ENCODE measurements around the gene DAAM2. TPM values are rescaled to one million over a fixed set of nuclear protein-coding genes. Genes with fewer than 3 reads are reported as not detected.

Gene DAAM2
- total and polyA plus RNA-seq, 2 of the 8 experiments (the other 6 are each of a cell fraction or from before 2014, with no cell fraction given) = 1.5 to 2.9 TPM

GRCh38 chr6:39915866-39916265 is 123.7 kb downstream of the DAAM2 start (continued):
- TF ChIP-seq KDM5A (IDR thresholded peaks at IDR 0.05; ENCODE audit: low read length) = no peak
- no peak for TF ChIP-seq CTBP2 (IDR thresholded peaks at IDR 0.05; ENCODE audit: borderline replicate concordance, insufficient read depth, insufficient read length, low read length)
- TF ChIP-seq RNF2 (IDR thresholded peaks at IDR 0.05; ENCODE audit: borderline replicate concordance, low read depth, low read length, missing control alignments, poor library complexity, severe bottlenecking) = no peak
- no peak for TF ChIP-seq EZH2 (IDR thresholded peaks at IDR 0.05; ENCODE audit: low read depth, low read length, severe bottlenecking)
- no peak for TF ChIP-seq ATF3 (IDR thresholded peaks at IDR 0.05; ENCODE audit: insufficient read depth, low read depth, low read length)
